Measurements from ENCODE around the gene SIL1.

The SIL1 gene

DNA sequence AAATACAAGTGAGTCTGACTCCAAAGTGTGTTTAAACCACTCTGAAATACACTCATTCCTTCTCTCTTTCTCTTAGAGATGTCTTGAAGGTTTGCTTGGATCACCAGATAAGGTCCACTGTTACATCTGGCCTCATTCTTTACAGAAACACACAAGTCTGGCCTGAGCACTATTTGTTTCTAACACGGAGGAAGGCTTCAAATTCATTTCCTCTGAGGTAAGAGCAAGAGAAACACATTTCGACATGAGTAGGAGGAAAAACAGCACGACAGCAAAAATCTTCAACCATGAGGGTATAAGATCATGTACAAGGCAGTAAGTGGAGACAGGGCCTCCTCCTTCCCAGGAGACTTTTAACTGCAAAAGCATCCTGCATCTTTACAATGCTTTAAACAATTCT, 8.0 kb downstream of the SIL1 start:
- peak overlapping the region; percentile 81 for H3K27ac ChIP-seq
- H3K27me3 ChIP-seq, result no peaks in the 10 kb centered on the region
- no peaks in the 10 kb centered on the region for H3K36me3 ChIP-seq
- no peaks in the 10 kb centered on the region for H3K9me3 ChIP-seq
- TF ChIP-seq CTCF (IDR thresholded peaks at IDR 0.05), result no peak
- peak overlapping the region; percentile 1 to 9 for H3K4me3 ChIP-seq (ENCODE audit: low read depth in 1 of 2, low read length in 1 of 2)
- H3K4me1 ChIP-seq (ENCODE audit: control insufficient read depth in 1 of 2, insufficient read depth in 1 of 2, low read depth in 1 of 2, low read length in 1 of 2), result peaks cover 27 to 28% of the 10 kb centered on the region in 2 experiments

DNA sequence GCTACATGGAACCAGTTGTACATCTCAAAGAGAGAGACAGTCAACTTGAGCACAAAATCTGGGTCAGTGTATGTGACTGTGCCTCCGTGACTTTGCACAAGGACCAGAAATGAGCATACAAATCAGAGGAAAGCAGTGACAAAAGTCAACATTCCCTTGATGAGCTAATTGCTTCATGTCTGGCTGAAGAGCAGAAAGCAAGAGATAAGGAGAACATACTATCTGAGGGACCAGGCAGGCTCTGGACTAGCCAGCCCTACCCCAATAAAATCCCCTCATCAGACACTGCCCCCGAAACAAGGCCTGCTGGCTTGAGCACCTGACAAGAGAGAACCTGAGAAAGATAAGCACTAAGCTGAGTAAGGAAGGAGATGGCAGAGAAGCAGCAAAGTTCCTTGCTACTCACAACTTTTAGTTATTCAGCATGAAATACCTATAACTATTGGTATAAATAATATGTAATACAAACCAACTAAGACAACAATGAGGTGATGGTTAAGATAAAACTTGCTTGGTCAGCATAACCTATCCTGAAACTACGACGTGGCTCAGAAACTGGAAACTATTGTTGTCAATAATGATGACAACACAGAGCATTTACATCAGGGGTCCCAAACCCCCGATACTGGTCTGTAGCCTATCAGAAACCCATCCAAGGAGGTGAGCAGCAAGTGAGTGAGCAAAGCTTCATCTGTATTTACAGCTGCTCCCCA, 9.5 kb downstream of the SIL1 start:
- Histone ChIP-seq H3K36me3 (no peaks in the 10 kb centered on the region), H3K4me3 (ENCODE audit: low read depth in 1 of 2, low read length in 1 of 2) (no peak overlapping the region), H3K27me3 (no peaks in the 10 kb centered on the region), H3K27ac (no peak overlapping the region), H3K9me3 (no peaks in the 10 kb centered on the region), H3K4me1 (ENCODE audit: control insufficient read depth in 1 of 2, insufficient read depth in 1 of 2, low read depth in 1 of 2, low read length in 1 of 2) (peaks cover 19 to 24% of the 10 kb centered on the region in 2 experiments)
- TF ChIP-seq CTCF (IDR thresholded peaks at IDR 0.05), result no peak

GRCh38 chr5:139186752-139187326, 11.3 kb downstream of the SIL1 start:
- H3K9me3 ChIP-seq, result no peaks in the 10 kb centered on the region
- no peak for TF ChIP-seq CTCF (IDR thresholded peaks at IDR 0.05)
- no peak overlapping the region for H3K4me3 ChIP-seq (ENCODE audit: low read depth in 1 of 2, low read length in 1 of 2)

DNA sequence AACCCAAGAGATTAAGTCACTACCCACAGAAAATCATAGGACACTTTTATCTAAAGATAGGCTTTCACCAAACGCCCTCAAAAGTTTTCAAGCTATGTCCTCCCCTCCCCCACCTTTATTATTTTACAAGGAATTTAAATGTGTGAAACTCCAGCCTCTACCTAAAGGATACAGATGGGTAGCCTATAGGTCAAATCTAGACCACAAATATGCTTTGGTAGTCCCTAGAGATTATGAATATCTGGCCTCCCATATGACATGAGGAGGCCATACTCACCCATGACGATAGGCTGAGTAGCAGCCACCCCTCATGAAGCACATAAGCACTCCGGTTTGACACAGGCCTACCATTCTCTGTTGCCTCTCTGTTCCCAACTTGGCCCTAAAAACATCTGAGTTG, 11.9 kb downstream of the SIL1 start:
- no peak overlapping the region for H3K4me3 ChIP-seq (ENCODE audit: low read depth in 1 of 2, low read length in 1 of 2)
- no peaks in the 10 kb centered on the region for H3K36me3 ChIP-seq
- no peak overlapping the region for H3K27ac ChIP-seq
- TF ChIP-seq CTCF (IDR thresholded peaks at IDR 0.05), result no peak
- H3K4me1 ChIP-seq (ENCODE audit: control insufficient read depth in 1 of 2, insufficient read depth in 1 of 2, low read depth in 1 of 2, low read length in 1 of 2), result peaks cover 31 to 35% of the 10 kb centered on the region in 2 experiments
- no peaks in the 10 kb centered on the region for H3K9me3 ChIP-seq
- H3K27me3 ChIP-seq, result no peaks in the 10 kb centered on the region

More at GRCh38 chr5:139186752-139187326, 11.3 kb downstream of the SIL1 start:
- no peaks in the 10 kb centered on the region for H3K27me3 ChIP-seq
- H3K4me1 ChIP-seq (ENCODE audit: control insufficient read depth in 1 of 2, insufficient read depth in 1 of 2, low read depth in 1 of 2, low read length in 1 of 2), result peaks cover 29 to 32% of the 10 kb centered on the region in 2 experiments
- no peaks in the 10 kb centered on the region for H3K36me3 ChIP-seq
- no peak overlapping the region for H3K27ac ChIP-seq

GRCh38 chr5:139185589-139185988, 12.6 kb downstream of the SIL1 start:
- Histone ChIP-seq H3K9me3 (no peaks in the 10 kb centered on the region), H3K4me3 (ENCODE audit: low read depth in 1 of 2, low read length in 1 of 2) (no peak overlapping the region), H3K27me3 (no peaks in the 10 kb centered on the region), H3K27ac (no peak overlapping the region), H3K4me1 (ENCODE audit: control insufficient read depth in 1 of 2, insufficient read depth in 1 of 2, low read depth in 1 of 2, low read length in 1 of 2) (peaks cover 26 to 31% of the 10 kb centered on the region in 2 experiments), H3K36me3 (no peaks in the 10 kb centered on the region)
- TF ChIP-seq CTCF (IDR thresholded peaks at IDR 0.05), result no peak

All from neutrophil (primary cell).